Hair follicular keratinocyte (primary cell): ENCODE measurements around the gene CTAG2. TPM values are rescaled to one million over a fixed set of nuclear protein-coding genes. Genes with fewer than 3 reads are reported as not detected.

Experiments
- total RNA-seq: library from RNA; depleted of rRNA; stranded (reverse); fragments of >200 nt; gene quantifications from 2 replicates; pipeline ENCODE4 v1.2.3, GENCODE V29; 2015

CTAG2 gene
- not detected in 2 replicates for total RNA-seq

DNA sequence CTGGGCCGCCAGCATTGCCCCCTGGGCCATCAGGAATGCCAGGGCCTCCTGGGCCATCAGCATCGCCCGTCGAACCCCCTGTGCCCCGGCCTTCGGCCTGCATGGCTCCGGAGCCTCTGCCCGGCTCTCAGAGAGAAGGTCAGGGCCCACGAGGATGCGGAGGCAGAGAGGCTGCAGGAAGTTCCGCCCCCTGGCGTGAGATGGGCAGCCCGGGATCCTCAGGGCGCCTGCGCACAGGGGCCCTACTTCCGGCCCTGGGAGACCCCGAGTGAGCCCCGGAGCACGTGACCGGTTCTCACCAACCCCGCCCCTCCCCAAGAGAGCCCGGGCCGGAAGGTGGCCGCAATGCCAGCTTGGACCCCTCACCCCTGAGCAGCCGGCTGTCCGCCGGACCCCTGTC lies at the start of gene CTAG2:
TSS of gene CTAG2 (minus strand) at position 167 of the 400 bp plus-strand sequence. CDS start at position 103, 64 bp downstream.

DNA sequence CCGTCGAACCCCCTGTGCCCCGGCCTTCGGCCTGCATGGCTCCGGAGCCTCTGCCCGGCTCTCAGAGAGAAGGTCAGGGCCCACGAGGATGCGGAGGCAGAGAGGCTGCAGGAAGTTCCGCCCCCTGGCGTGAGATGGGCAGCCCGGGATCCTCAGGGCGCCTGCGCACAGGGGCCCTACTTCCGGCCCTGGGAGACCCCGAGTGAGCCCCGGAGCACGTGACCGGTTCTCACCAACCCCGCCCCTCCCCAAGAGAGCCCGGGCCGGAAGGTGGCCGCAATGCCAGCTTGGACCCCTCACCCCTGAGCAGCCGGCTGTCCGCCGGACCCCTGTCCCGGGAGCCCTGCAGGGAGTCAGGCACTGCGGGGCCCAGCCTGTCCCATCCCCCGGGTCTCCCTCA lies 34.2 kb downstream of the CTAG2 start, which contains the start of gene CTAG1B:
TSS of gene CTAG1B (minus strand) at position 101 of the 400 bp plus-strand sequence. CDS start at position 37, 64 bp downstream.

Other genes with a start within 250 kb of the CTAG2 start
- 19.0 and 28.1 TPM in 2 replicates for gene DNASE1L1, start 244.3 kb downstream of the CTAG2 start, total RNA-seq
- 33.0 and 41.3 TPM in 2 replicates for gene TAFAZZIN, start 242.0 kb downstream of the CTAG2 start, total RNA-seq
- gene ATP6AP1, start 224.9 kb downstream of the CTAG2 start, total RNA-seq: 23.0 and 31.1 TPM in 2 replicates
- gene GDI1, start 216.4 kb downstream of the CTAG2 start, total RNA-seq: 63.6 and 107 TPM in 2 replicates
- gene FAM50A, start 209.4 kb downstream of the CTAG2 start, total RNA-seq: 17.0 and 24.1 TPM in 2 replicates
- 2.2 and 10.8 TPM in 2 replicates for gene PLXNA3, start 195.3 kb downstream of the CTAG2 start, total RNA-seq
- gene LAGE3, start 174.3 kb downstream of the CTAG2 start, total RNA-seq: 42.2 and 56.3 TPM in 2 replicates
- gene UBL4A, start 167.0 kb downstream of the CTAG2 start, total RNA-seq: 59.2 and 60.0 TPM in 2 replicates
- 38.3 and 39.0 TPM in 2 replicates for gene SLC10A3, start 162.9 kb downstream of the CTAG2 start, total RNA-seq
- gene FAM3A, start 137.3 kb downstream of the CTAG2 start, total RNA-seq: 34.8 and 50.1 TPM in 2 replicates
- gene G6PD, start 106.7 kb downstream of the CTAG2 start, total RNA-seq: 61.3 and 77.4 TPM in 2 replicates
- gene IKBKG, start 106.0 kb downstream of the CTAG2 start, total RNA-seq: 12.3 and 14.1 TPM in 2 replicates
- not detected in 2 replicates for gene CTAG1A, start 68.4 kb downstream of the CTAG2 start, total RNA-seq
- not detected in 2 replicates for gene CTAG1B, start 34.3 kb downstream of the CTAG2 start, total RNA-seq
- gene GAB3, start 97.5 kb upstream of the CTAG2 start, total RNA-seq: 0.11 and 0.31 TPM in 2 replicates
- gene DKC1, start 109.3 kb upstream of the CTAG2 start, total RNA-seq: 35.5 and 64.2 TPM in 2 replicates
- gene MPP1, start 151.9 kb upstream of the CTAG2 start, total RNA-seq: 3.2 and 6.2 TPM in 2 replicates
- gene SMIM9, start 181.1 kb upstream of the CTAG2 start, total RNA-seq: not detected in 2 replicates
- 2.4 TPM in 1 of 2 replicates, not detected in the other for gene F8A1, start 232.8 kb upstream of the CTAG2 start, total RNA-seq